Suppressor macrophage (primary cell): ENCODE measurements around the gene HTATSF1.

ENCODE experiments used
- DNase-seq, 4 experiments: peaks; one replicate each; pipeline ENCODE4 v3.0.0-alpha.2; 2020 to 2022

Gene HTATSF1

DNA sequence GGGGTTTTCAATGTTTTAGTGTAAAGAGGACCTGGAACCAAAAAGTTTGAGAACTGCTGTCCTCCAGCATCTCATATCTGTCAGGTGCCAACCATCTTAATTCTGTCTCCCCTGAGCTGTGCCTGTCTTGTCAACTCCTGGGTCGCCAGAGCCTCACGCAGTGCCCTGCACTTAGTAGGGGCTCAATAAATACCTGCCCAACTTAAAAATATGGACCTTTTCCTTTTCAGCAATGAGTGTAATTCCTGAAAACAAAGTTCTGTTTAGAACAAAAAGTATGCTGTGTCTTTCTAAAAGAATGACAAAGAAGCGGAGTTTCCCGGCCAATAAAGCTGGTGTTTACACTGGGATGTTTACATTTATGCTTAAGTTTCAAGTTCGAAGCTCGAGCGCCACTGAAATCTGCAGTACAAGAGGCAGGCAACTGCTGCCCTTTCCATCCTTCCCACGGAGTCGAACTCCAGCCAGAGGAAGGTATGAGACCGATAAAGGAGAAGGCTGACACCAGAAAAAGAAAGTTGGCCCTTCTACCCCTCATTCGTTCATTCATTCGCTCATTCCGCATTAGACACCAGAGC lies 1.1 kb upstream of the HTATSF1 start:
- no peak for DNase-seq

DNA sequence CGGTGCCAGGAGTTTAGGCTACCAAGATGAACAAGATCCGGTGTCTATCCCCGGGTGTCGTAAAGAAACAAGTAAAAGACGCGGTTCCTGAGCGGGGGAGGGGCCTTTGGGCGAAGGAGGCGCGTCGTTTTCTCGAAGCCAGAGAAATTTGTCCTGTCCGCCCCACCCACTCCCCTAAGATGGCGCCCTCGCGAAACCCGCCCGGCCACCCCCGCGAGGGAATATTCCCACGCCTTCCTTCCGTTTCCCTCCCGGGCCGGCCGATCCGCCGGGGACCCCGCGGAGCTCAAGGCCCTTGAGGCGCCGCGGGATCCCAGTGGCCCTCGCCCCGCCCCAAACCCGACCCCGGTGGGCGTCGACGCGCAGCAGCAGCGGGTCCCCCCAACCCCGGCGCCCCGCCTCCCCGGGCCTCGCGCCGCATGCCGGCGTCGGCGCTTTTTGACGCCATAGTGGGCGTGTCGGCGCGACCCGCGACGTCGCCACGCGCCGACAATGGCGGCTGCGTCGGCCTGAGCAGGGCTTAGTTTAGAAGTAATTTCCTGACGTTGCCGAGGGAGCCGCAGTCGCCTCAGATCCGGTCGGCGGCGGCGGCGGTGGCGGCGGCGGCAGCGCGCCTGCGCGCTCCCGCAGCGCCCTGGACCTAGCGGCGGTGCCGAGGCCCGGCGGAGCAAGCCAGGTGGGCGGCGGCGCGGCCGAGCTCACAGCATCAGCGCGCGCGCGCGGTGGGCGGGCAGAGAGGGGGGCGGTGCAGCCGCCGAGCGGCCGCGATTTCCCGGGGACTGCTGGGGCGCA lies 432 bp upstream of the HTATSF1 start:
- DNase-seq: peak; percentile 85 to 93 (median 90)

DNA sequence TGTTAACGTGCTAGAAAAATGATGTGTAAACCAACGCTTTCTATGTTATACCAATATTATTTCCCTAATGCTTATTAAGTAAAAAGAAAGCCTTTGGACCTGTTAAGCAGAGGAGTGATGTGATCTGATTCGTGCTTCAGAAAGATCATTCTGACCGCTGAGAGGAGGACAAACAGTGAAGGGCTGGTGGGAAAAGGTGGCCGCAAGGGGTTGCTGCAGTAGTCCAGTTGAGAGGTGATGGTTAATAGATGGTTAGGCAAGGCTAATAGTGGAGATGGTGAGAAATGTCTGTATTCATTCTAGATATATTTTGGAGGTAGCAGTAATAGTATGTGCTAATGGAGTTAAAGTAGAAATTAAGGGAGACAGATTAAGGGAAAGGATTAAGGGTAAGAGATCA lies 21.7 kb downstream of the HTATSF1 start:
- no peak for DNase-seq

GRCh38 chrX:136523770-136524169 lies 26.4 kb downstream of the HTATSF1 start:
- no peak for DNase-seq

DNA sequence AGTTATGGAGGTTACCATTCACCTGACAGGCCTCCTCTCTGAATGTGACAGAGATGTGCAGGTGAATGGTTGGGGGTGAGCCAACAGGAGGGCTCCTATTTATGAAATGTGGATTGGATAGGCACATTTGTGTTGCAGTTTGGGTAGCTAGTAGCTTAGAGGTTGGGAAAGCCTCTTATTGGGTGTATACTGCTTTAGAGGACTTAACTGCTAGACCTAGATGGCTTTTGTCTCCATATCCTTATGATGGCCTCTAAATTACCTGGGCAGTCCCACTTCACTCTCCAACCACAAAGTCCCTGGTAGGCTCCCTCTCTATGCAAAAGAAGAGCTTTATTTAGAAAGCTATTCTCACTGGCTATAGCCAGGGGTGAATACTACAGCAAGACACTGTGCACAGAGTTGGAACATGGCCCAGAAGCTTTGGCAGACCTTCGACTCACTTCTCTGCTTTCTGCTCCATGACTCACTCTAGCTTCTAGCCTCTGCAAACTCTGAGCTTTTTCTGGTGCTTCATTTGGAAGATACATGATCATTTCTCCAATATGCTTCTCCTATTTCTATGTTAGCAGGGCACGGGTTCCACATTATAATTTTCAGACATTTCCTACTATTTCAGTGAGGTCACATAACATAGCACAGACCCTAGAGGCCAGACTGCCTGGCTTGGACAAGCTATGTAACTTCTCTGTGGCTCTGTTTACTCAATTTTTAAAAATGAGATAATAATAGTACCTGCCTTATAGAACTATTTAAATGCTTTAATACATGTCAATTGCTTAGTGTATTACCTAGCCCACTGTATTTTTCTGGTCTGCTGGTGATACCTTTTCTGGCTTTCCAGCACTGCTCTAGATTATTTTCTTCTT lies 28.6 kb downstream of the HTATSF1 start:
- peak; percentile 1 to 30 (median 10) for DNase-seq

- no peak for DNase-seq
Observed at GRCh38 chrX:136528645-136529315, 31.4 kb downstream of the HTATSF1 start.

DNA sequence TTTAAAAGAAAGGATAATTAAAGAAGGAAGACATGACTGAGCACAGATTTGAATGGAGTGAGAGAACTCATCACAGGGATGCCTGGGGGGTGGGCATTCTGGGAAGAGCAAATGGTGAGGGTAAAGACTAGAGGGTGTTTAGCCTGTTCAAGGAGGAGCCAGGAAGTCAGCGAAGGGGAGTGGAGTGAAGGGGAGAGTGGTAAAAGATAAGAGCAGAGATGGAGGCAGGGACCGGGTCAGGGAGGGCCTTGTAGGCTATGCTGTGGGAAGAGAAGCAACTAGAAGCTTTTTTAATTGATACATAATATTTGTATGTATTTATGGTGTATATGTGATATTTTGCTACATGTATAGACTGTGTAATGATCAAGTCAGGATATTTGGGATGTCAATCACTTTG lies 32.4 kb downstream of the HTATSF1 start:
- DNase-seq: no peak

- no peak for DNase-seq
Observed at GRCh38 chrX:136531951-136532350, 34.6 kb downstream of the HTATSF1 start, which contains the start of gene VGLL1. Gene VGLL1 (plus strand): TSS chrX:136532215. CDS start chrX:136536021, 3,806 bp downstream.

DNA sequence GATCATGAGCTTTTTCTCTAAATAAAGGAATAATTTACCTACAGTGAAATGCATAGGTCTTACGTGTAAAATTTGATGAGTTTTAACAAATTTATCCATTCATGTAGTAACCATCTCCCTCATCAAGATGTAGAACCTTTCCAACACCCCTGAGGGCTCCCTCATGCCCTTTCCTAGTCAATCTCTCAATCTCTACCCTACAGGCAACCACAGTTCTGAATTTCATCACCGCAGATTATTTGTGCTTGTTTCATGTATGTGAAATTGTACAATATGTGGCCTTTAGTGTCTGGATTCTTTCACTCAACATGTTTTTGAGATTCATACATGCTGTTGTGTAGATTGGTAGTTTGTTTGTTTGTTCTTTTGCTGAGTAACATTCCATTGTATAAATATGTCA lies 36.7 kb downstream of the HTATSF1 start:
- no peak for DNase-seq

DNA sequence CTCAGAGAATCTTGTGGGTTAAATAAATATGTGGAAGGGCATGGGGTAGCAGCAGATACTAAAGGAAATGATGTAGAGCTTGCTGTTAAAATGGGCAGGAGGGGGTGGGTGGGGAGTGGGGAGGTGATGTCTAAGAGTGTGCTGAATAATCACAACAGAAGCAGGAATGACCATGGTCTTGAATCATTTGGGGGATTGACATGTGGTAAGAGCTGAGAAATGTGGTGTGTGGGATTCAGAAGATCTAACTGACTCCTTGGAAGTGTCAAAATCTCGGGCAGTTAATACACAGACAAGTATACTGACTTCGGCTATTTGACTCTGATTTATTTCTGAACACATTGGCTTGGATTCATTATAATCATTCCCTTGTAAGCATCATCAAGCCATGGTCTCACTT lies 41.4 kb downstream of the HTATSF1 start:
- no peak for DNase-seq

DNA sequence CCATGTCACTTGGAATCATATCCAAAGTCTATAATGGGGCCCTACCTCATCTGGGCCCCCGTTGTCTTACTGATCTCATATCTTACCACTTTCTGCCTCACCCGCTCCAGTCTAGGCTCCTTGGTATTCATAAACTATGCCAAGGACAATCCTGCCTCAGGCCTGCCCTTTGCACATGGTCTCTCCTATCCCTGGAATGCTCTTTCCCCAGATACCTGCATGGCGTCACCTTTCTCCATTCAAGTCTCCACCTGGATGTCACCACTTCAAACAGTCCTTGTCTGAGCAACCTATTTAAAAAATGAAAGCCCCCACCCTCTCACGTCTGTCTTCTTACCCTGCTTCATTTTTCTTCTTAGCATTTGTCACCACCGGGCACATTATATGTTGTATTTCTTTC lies 42.8 kb downstream of the HTATSF1 start:
- DNase-seq: no peak

- no peak for DNase-seq
Observed at GRCh38 chrX:136541294-136541693, 43.9 kb downstream of the HTATSF1 start.

DNA sequence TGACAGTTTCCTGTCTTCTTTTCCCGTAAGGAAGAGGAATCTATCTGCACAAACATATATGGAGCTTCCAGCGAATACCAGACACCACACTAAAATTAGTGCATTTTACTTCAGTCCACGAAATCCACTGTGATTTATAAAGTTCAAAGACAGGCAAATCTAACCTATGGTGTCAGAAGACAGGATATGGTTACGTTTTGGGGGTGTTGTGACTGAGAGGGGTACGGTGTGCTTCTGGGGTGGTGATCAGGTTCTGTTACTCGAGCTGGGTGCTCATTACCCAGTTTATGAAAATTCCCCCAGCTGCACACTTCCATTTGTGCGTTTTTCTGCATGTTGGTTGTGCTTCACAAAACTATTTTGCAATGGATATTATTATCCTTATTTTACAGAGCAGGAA lies 44.9 kb downstream of the HTATSF1 start:
- DNase-seq: no peak

- no peak for DNase-seq
Observed at GRCh38 chrX:136546371-136546781, 49.0 kb downstream of the HTATSF1 start.

DNA sequence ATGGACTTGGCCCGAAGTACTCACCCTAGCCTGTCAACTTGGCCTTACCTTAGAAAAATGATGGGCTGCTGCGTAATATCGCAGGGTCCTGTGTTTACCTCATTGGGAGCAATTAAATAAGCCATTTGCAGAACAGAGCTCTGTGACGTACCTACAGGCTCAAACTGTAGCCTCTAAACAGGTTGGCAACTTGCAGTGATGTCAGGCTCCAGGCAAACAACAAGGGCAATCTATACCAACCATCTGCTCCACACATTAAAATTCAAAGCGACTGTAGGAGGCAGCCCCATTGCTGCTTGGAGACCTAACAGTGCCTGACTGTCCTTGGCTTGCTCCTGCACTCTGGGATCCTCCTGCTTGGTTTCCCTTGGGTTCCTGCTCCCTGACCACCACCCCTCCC lies 51.8 kb downstream of the HTATSF1 start:
- DNase-seq: no peak

DNA sequence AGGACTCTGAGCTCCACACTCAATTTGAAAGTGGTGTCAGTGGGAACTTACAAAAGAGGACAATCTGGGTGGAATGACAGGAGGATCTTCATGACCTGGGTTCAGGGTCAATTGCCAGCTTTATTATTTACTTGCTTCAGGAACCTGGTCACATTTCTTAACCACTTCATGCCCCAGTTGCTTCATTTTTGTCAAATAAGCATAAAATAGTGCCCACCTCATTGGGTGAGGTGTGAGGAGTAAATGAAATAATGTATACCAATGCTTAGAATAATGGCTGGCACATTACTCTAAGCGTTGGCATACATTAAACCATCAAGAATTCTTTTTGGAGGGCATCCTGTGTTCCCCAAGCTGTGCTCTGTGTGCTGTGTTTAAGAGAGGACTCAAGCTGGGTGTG lies 54.0 kb downstream of the HTATSF1 start:
- no peak for DNase-seq

- no peak for DNase-seq
Observed at GRCh38 chrX:136555694-136556093, 58.3 kb downstream of the HTATSF1 start.
